K562 (cell line): ENCODE measurements around the gene RAB31. TPM values are rescaled to one million over a fixed set of nuclear protein-coding genes. Genes with fewer than 3 reads are reported as not detected.

Experiments used
- ATAC-seq: fragments of 200-7000 bp; cut with Tn5 transposase; 3 replicates; pipeline ENCODE4 v1.9.1; 2020; ENCODE audit warnings: moderate library complexity
- BruUV-seq: library from RNA; stranded (reverse); fragments of 400-500 nt; replicated peaks from 2 replicates; lab custom pipeline; 2021; lab: Mats Ljungman, UMichigan
- CTCF ChIA-PET: fragments of 300-600 bp; formaldehyde crosslinking; extraction: SDS; loops from one replicate; lab custom pipeline; 2021; ENCODE audit warnings: low intra/inter-chr PET ratio; lab: Yijun Ruan, JAX
- POLR2A ChIA-PET: fragments of 300-600, 350-650 bp; sonication (Branson Sonifier 250); formaldehyde crosslinking; extraction: SDS; loops from one replicate; lab custom pipeline; 2021; ENCODE audit warnings: antibody characterized with exemption, inconsistent platforms; lab: Yijun Ruan, JAX
- DNase-seq, 4 experiments: peaks; one replicate each; pipeline versions ENCODE4 v3.0.0 to v3.0.0-alpha.2; 2011 to 2018; ENCODE audit warnings: low spot score in 3 of 4, mixed read lengths in 3 of 4; ENCODE audit errors: extremely low read depth in 1 of 4
- FAIRE-seq: peaks from 2 replicates; lab custom pipeline; 2011; peaks lifted over from hg19 to GRCh38; lab: Jason Lieb, UNC
- H2AFZ ChIP-seq: 2 replicates; pipeline ENCODE4 v1.6.0; 2011; ENCODE audit warnings: low read depth, low read length, control low read depth, inconsistent platforms
- H3K27ac ChIP-seq: fragments of 200-600 bp; 3 replicates; pipeline ENCODE4 v1.8.0; 2011; ENCODE audit warnings: low read depth, mild to moderate bottlenecking, control low read depth, inconsistent platforms, low read length, moderate library complexity, mixed read lengths; ENCODE audit errors: extremely low read depth
- H3K27me3 ChIP-seq, 2 experiments: fragments of 300-600 bp in 1 of 2; 2 replicates in 1 of 2; 3 replicates in 1 of 2; pipeline versions ENCODE4 v1.6.0 to v1.8.0; 2011; ENCODE audit warnings: inconsistent platforms in 2 of 2, low read length in 2 of 2, mild to moderate bottlenecking in 1 of 2, mixed read lengths in 1 of 2, moderate library complexity in 1 of 2; ENCODE audit not compliant: control insufficient read depth in 2 of 2, insufficient read depth in 2 of 2
- H3K36me3 ChIP-seq: fragments of 300-600 bp; 3 replicates; pipeline ENCODE4 v1.8.0; 2011; ENCODE audit warnings: mild to moderate bottlenecking, low read length, inconsistent platforms; ENCODE audit not compliant: control insufficient read depth, insufficient read depth
- H3K4me1 ChIP-seq, 2 experiments: fragments of 200-600 bp in 1 of 2; replicated peaks in 1 of 2; 2 replicates in 1 of 2; 3 replicates in 1 of 2; pipeline versions ENCODE4 v1.5.1 to v1.8.0; 2011; ENCODE audit warnings: inconsistent platforms in 2 of 2, low read length in 2 of 2, mild to moderate bottlenecking in 1 of 2, mixed read lengths in 1 of 2, moderate library complexity in 1 of 2; ENCODE audit not compliant: control insufficient read depth in 2 of 2, insufficient read depth in 2 of 2
- H3K4me2 ChIP-seq: 2 replicates; pipeline ENCODE4 v1.6.1; 2011; ENCODE audit warnings: low read length, control low read depth, inconsistent platforms, mixed read lengths; ENCODE audit not compliant: insufficient read depth
- H3K4me3 ChIP-seq: fragments of 200-600 bp; sonication (generic), shearing (Covaris generic); 2 replicates; pipeline ENCODE4 v1.5.1; 2016; ENCODE audit warnings: control low read depth, inconsistent platforms
- H3K79me2 ChIP-seq: fragments of 200-600 bp; 3 replicates; pipeline ENCODE4 v1.8.0; 2011; ENCODE audit warnings: low read length, inconsistent platforms; ENCODE audit not compliant: control insufficient read depth, insufficient read depth
- H3K9ac ChIP-seq, 2 experiments: 2 replicates each; pipeline versions ENCODE4 v1.6.0 to v1.6.1; 2011; ENCODE audit warnings: low read depth in 2 of 2, low read length in 2 of 2, control low read depth in 1 of 2, inconsistent platforms in 1 of 2, mild to moderate bottlenecking in 1 of 2, mixed read lengths in 1 of 2; ENCODE audit not compliant: insufficient read depth in 1 of 2
- H3K9me1 ChIP-seq: one replicate; pipeline ENCODE4 v1.6.0; 2011; ENCODE audit warnings: inconsistent platforms, mild to moderate bottlenecking, low read length, moderate library complexity; ENCODE audit not compliant: control insufficient read depth, insufficient read depth
- H3K9me3 ChIP-seq: replicated peaks from 2 replicates; pipeline ENCODE4 v1.5.1; 2011; ENCODE audit warnings: low read depth, low read length, inconsistent platforms; ENCODE audit not compliant: control insufficient read depth, insufficient read depth
- H4K20me1 ChIP-seq: replicated peaks from 2 replicates; pipeline ENCODE4 v1.6.1; 2011; ENCODE audit warnings: low read length, inconsistent platforms, mixed read lengths; ENCODE audit not compliant: control insufficient read depth, insufficient read depth
- ARID4B ChIP-seq: sonication (generic); formaldehyde crosslinking; IDR thresholded peaks from 2 replicates; pipeline ENCODE4 v1.8.0; 2022; ENCODE audit warnings: mild to moderate bottlenecking, missing genetic modification reagents
- CC2D1A ChIP-seq: fragments of 450-650 bp; IDR thresholded peaks from 2 replicates; pipeline ENCODE4 v1.6.1; 2017; ENCODE audit warnings: mild to moderate bottlenecking
- CXXC5 ChIP-seq: fragments of 250-450 bp; sonication (Bioruptor Pico); IDR thresholded peaks from 2 replicates; pipeline ENCODE4 v1.8.0; 2022; ENCODE audit warnings: inconsistent platforms, mild to moderate bottlenecking, moderate library complexity
- ETS2 ChIP-seq: IDR thresholded peaks from 2 replicates; pipeline ENCODE4 v1.6.1; 2016; ENCODE audit warnings: borderline replicate concordance, missing genetic modification characterization, mild to moderate bottlenecking, moderate library complexity, missing compliant biosample characterization; ENCODE audit not compliant: poor library complexity, severe bottlenecking
- ETV5 ChIP-seq: sonication (generic); formaldehyde crosslinking; IDR thresholded peaks from 2 replicates; pipeline ENCODE4 v1.4.0; 2020; ENCODE audit warnings: low read depth, mild to moderate bottlenecking, missing genetic modification reagents
- FIP1L1 ChIP-seq: fragments of 200-400 bp; formaldehyde crosslinking; IDR thresholded peaks from 2 replicates; pipeline ENCODE4 v1.6.1; 2018; ENCODE audit warnings: mild to moderate bottlenecking, low read depth, low read length; ENCODE audit not compliant: poor library complexity, severe bottlenecking
- IRF9 ChIP-seq: fragments of 450-650 bp; IDR thresholded peaks from 2 replicates; pipeline ENCODE4 v1.6.1; 2016; ENCODE audit warnings: missing biosample characterization, missing genetic modification characterization
- KDM4B ChIP-seq, 2 experiments: fragments of 450-650 bp in 1 of 2; sonication (generic) in 1 of 2; IDR thresholded peaks; 2 replicates each; pipeline ENCODE4 v1.6.1; 2016 to 2017; ENCODE audit warnings: borderline replicate concordance in 2 of 2, antibody characterized with exemption in 1 of 2, low read depth in 1 of 2, mild to moderate bottlenecking in 1 of 2
- MED1 ChIP-seq: sonication (generic); formaldehyde crosslinking; IDR thresholded peaks from 2 replicates; pipeline ENCODE4 v1.8.1; 2023; ENCODE audit warnings: missing genetic modification reagents, borderline replicate concordance
- MYBL2 ChIP-seq, 2 experiments: fragments of 450-650 bp in 1 of 2; sonication (generic) in 1 of 2; formaldehyde crosslinking in 1 of 2; IDR thresholded peaks; 2 replicates each; pipeline versions ENCODE4 v1.6.1 to v1.8.1; 2017 to 2022; ENCODE audit warnings: borderline replicate concordance in 1 of 2, inconsistent platforms in 1 of 2, low read depth in 1 of 2, mild to moderate bottlenecking in 1 of 2, missing genetic modification reagents in 1 of 2, moderate library complexity in 1 of 2
- NCOA1 ChIP-seq: fragments of 450-650 bp; IDR thresholded peaks from 2 replicates; pipeline ENCODE4 v1.6.1; 2016; ENCODE audit warnings: low read depth
- OTX1 ChIP-seq: fragments of 450-650 bp; formaldehyde crosslinking; IDR thresholded peaks from 2 replicates; pipeline ENCODE4 v1.4.0; 2022; ENCODE audit warnings: mild to moderate bottlenecking
- SNRNP70 ChIP-seq: fragments of 200-400 bp; formaldehyde crosslinking; optimal IDR thresholded peaks from 2 replicates; pipeline ENCODE3; 2017; ENCODE audit warnings: low read depth, low read length
- TAF15 ChIP-seq: fragments of 200-400 bp; formaldehyde crosslinking; IDR thresholded peaks from 2 replicates; pipeline ENCODE4 v1.6.1; 2017; ENCODE audit warnings: mild to moderate bottlenecking, low read depth, low read length, moderate library complexity
- ZFP30 ChIP-seq: fragments of 250-450 bp; sonication (Bioruptor Pico); IDR thresholded peaks from 2 replicates; pipeline ENCODE4 v1.8.0; 2022; ENCODE audit warnings: moderate library complexity, mild to moderate bottlenecking, inconsistent platforms, borderline replicate concordance
- ZNF174 ChIP-seq: fragments of 250-450 bp; sonication (Bioruptor Pico); IDR thresholded peaks from 2 replicates; pipeline ENCODE4 v1.4.0; 2020; ENCODE audit warnings: mild to moderate bottlenecking
- WGBS: fragments of 100-300 bp; shearing (Covaris generic); methylation state at CpG from one replicate; pipeline ENCODE4 v1.1.6; 2016; ENCODE audit warnings: low coverage, mixed read lengths; ENCODE audit not compliant: insufficient coverage; ENCODE audit errors: missing lambda C conversion rate; 5-methylcytosine and 5-hydroxymethylcytosine counted together
- in situ Hi-C: fragments of 300-500 bp; cut with MboI; formaldehyde crosslinking; loops from 4 replicates; pipeline ENCODE4 v1.15.0; 2018; ENCODE audit warnings: inconsistent platforms, mixed read lengths
- intact Hi-C: fragments of 100-400 bp; cut with micrococcal nuclease; formaldehyde crosslinking; loops from 2 replicates; pipeline ENCODE4 v1.14.2; 2022
- polyA plus RNA-seq, 8 experiments: library from polyadenylated mRNA; depleted of rRNA in 4 of 8; stranded (reverse) in 5 of 8; unstranded in 3 of 8; fragments of >200 nt; fragmentation: Nextera tagmentation in 2 of 8; fragmentation: Illumina TruSeq in 1 of 8; extraction: Ambion mirVana in 2 of 8; extraction: Trizol in 1 of 8; gene quantifications; 2 replicates each; pipeline versions ENCODE4 v1.2.1 to v1.2.3, GENCODE V29; 2011 to 2014; ENCODE audit warnings: inconsistent platforms in 1 of 8, missing spikeins in 1 of 8
- total RNA-seq, 7 experiments: library from RNA; depleted of rRNA in 6 of 7; stranded (reverse); fragments of >200 nt in 6 of 7; fragmentation: Illumina TruSeq in 2 of 7; extraction: Trizol in 2 of 7; gene quantifications; 2 replicates each; pipeline versions ENCODE4 v1.2.1 to v1.2.3, GENCODE V29; 2011 to 2021; ENCODE audit warnings: low replicate concordance in 1 of 7

Gene RAB31
- total and polyA plus RNA-seq, 9 of the 15 experiments (the other 6 are each of a cell fraction or from before 2014, with no cell fraction given) = 20.7 to 70.4 (median 41.3) TPM

DNA sequence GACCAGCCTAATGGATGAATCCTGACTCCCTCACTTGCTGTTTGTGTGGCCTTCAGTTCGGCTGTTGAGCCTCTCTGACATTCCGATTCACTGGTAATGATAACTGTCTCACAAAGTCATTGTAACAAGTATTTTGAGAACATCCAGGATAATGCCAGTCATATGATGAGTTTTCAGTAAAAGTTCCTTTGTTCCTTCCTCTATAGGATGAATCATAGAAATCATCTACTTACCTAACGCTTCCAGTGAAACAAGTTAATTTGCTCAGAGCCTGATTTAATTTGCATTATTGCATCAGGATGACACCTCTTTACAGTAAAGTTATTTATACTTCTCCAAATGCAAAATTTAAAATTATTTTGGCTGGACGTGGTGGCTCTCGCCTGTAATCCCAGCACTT is 32.0 kb downstream of the RAB31 start:
- Histone ChIP-seq H3K27me3 (no peaks in the 10 kb centered on the region), H4K20me1 (no peaks in the 10 kb centered on the region), H3K79me2 (peaks cover 36% of the 10 kb centered on the region), H3K27ac (no peak overlapping the region), H3K4me3 (no peak overlapping the region), H3K9me1 (no peaks in the 10 kb centered on the region), H3K36me3 (0 out of 3 replicates have a peak, but pooled peaks cover 4% of the 10 kb centered on the region), H3K4me2 (no peak overlapping the region), H2AFZ (no peak overlapping the region), H3K9me3 (no peaks in the 10 kb centered on the region), H3K9ac (no peak overlapping the region), H3K4me1 (peaks cover 28 to 32% of the 10 kb centered on the region in 2 experiments)
- WGBS = 80% methylated on average over 5 of the region's 5 CpGs
- ChIA-PET CTCF (no interaction called here), POLR2A (interaction anchor here (1.0 kb wide), 1 partner anchor 34 kb away, joined by 4 read pairs; no protein-coding TSS in a partner anchor)
- intact Hi-C loops = no loop called here
- DNase-seq (no peak), FAIRE-seq (no peak), ATAC-seq (no peak)
- BruUV-seq = no TSS peak
- TF ChIP-seq KDM4B (IDR thresholded peaks at IDR 0.05; ENCODE audit: borderline replicate concordance in 2 of 2, low read depth in 1 of 2) (no peak), IRF9 (no peak), ARID4B (CRISPR knock-in tag) (no peak), ZFP30 (CRISPR knock-in tag) (no peak), CC2D1A (no peak), ETS2 (tag) (no peak), MED1 (CRISPR knock-in tag) (no peak), TAF15 (no peak), FIP1L1 (no peak), MYBL2 (IDR thresholded peaks at IDR 0.05; ENCODE audit: low read depth) (no peak), MYBL2 (CRISPR knock-in tag; IDR thresholded peaks at IDR 0.05; ENCODE audit: borderline replicate concordance) (no peak), OTX1 (CRISPR knock-in tag) (no peak), SNRNP70 (no peak), NCOA1 (no peak), CXXC5 (CRISPR knock-in tag) (no peak), ZNF174 (no peak), ETV5 (CRISPR knock-in tag) (no peak)
- in situ Hi-C loops = no loop called here
